PFSK-1 (cell line): Measurements from ENCODE around the gene NPAS1.

ENCODE experiments used
- FOXP2 ChIP-seq: optimal IDR thresholded peaks from 2 replicates; pipeline ENCODE3; 2011; ENCODE audit warnings: borderline replicate concordance, control low read depth, inconsistent platforms; ENCODE audit not compliant: insufficient read depth; ENCODE audit errors: extremely low read length, extremely low read depth
- POLR2AphosphoS5 ChIP-seq: IDR thresholded peaks from 2 replicates; pipeline ENCODE4 v1.6.1; 2012; ENCODE audit warnings: low read depth, mild to moderate bottlenecking, control low read depth, low read length, moderate library complexity
- SIN3A ChIP-seq: IDR thresholded peaks from 2 replicates; pipeline ENCODE4 v1.6.1; 2012; ENCODE audit warnings: mild to moderate bottlenecking, low read length, moderate library complexity, borderline replicate concordance; ENCODE audit not compliant: insufficient read depth
- TAF1 ChIP-seq: IDR thresholded peaks from 2 replicates; pipeline ENCODE4 v1.6.1; 2012; ENCODE audit warnings: low read length, control low read depth, borderline replicate concordance; ENCODE audit not compliant: insufficient read depth
- TF ChIP-seq, protein P1 (sequence below), 2 experiments: IDR thresholded peaks; 2 replicates each; pipeline versions ENCODE4 v1.6.1 to v1.8.0; 2011 to 2012; ENCODE audit warnings: low read depth in 2 of 2, low read length in 2 of 2, control low read depth in 1 of 2, inconsistent platforms in 1 of 2, mild to moderate bottlenecking in 1 of 2, moderate library complexity in 1 of 2; ENCODE audit not compliant: insufficient read depth in 1 of 2

NPAS1 gene

DNA sequence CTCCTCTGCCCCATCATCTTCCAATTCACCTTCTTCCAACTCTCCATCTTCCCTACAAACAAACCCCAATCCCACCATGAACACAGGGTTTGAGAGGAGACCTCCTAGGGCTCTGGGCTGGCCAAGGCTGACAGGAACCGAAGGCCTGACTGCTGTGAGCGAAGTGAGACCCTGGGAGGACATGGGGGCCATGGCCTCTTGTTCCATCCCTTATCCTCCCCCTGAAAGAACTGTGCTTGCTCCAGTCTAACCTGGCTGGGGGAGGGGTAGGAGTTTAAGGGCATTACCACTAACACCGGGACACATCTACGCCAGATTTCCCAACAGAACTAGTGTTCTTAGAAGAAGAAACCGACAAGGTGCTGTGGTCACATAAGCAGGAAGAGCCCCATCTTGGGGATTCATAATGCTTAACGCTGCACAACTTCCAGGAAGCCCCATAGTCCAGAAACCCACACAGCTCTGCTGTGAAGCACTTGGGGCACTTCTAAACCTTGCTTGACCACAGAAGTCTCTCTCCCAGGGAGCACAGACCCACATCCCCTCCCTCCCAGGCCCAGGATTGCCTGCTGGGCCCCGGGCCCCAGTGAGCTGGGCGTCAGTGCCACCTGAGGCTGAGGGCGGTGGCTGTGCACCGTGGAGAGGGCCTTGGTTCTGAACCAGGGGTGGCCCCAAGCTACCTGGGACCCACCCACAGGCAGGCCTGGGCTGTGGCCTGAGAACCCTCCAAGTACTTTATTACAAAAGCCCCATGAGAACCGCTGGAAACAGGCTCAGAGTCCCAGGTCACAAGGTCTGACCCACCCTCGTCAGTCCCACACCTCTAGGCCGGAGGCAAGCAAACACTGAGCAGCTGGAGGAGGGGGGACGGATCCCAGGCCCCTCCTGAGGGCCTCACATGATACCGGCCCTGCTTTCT lies 75.2 kb downstream of the NPAS1 start:
- TF ChIP-seq FOXP2 (no peak), TAF1 (no peak), SIN3A (no peak), POLR2AphosphoS5 (no peak)
- TF ChIP-seq, protein P1, sequence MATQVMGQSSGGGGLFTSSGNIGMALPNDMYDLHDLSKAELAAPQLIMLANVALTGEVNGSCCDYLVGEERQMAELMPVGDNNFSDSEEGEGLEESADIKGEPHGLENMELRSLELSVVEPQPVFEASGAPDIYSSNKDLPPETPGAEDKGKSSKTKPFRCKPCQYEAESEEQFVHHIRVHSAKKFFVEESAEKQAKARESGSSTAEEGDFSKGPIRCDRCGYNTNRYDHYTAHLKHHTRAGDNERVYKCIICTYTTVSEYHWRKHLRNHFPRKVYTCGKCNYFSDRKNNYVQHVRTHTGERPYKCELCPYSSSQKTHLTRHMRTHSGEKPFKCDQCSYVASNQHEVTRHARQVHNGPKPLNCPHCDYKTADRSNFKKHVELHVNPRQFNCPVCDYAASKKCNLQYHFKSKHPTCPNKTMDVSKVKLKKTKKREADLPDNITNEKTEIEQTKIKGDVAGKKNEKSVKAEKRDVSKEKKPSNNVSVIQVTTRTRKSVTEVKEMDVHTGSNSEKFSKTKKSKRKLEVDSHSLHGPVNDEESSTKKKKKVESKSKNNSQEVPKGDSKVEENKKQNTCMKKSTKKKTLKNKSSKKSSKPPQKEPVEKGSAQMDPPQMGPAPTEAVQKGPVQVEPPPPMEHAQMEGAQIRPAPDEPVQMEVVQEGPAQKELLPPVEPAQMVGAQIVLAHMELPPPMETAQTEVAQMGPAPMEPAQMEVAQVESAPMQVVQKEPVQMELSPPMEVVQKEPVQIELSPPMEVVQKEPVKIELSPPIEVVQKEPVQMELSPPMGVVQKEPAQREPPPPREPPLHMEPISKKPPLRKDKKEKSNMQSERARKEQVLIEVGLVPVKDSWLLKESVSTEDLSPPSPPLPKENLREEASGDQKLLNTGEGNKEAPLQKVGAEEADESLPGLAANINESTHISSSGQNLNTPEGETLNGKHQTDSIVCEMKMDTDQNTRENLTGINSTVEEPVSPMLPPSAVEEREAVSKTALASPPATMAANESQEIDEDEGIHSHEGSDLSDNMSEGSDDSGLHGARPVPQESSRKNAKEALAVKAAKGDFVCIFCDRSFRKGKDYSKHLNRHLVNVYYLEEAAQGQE (IDR thresholded peaks at IDR 0.05; ENCODE audit: insufficient read depth in 1 of 2, low read depth in 2 of 2, low read length in 2 of 2): no peak
